ENCODE results near the gene ARIH1. TPM values are rescaled to one million over a fixed set of nuclear protein-coding genes. Genes with fewer than 3 reads are reported as not detected.

Gene ARIH1
- total and polyA plus RNA-seq, 2 of the 4 experiments (the other 2 are of a cell fraction), result 24.0 to 41.2 TPM

DNA sequence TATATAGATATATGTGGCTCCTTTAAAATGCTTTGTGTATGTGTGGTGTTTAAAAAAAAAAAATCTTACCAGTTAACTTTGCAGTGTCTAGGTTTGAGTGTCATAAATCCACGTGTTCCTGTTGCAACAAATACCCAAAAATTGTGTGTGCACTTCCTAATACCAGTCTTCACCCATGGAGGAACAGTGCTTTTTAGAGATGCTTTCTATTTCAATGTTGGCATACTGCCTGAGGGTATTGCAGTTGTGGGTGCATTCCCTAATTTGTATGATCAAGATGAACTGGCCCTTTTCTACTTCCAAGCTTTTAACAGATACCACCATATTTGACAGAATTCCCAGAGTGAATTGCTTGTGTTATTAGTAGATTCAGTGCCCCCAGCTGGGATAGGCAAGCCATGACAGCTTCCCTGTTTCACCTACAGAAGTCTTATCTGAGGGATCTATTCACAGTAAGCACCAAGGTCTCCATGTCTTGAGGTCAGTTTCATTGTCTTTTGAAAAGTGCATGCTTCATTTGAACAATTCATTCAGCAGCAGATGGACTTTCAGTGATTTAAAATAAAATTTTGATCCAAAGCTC is 111.4 kb downstream of the ARIH1 start:
- Histone ChIP-seq H2BK120ac (ENCODE audit: low read depth, low read length) (no peak overlapping the region), H3K14ac (replicated peaks; ENCODE audit: low read depth, low read length) (no peak overlapping the region), H2AFZ (replicated peaks; ENCODE audit: low read length, poor library complexity) (no peak overlapping the region), H3K4me1 (ENCODE audit: control insufficient read depth, insufficient read depth, low read length) (no peaks in the 10 kb centered on the region), H3K9me3 (ENCODE audit: control insufficient read depth, insufficient read depth, low read length) (no peaks in the 10 kb centered on the region), H3K27ac (ENCODE audit: insufficient read depth, low read length) (no peak overlapping the region), H3K27me3 (ENCODE audit: control insufficient read depth, insufficient read depth, low read length) (no peaks in the 10 kb centered on the region), H3K4me2 (ENCODE audit: low read depth, low read length) (no peak overlapping the region), H3K9me1 (ENCODE audit: insufficient read depth, low read length) (0 out of 2 replicates have a peak, but pooled peaks cover 4% of the 10 kb centered on the region), H4K8ac (ENCODE audit: low read depth in 2 of 2, low read length in 2 of 2) (no peak overlapping the region), H3K56ac (ENCODE audit: extremely low read depth, insufficient read depth, low read length) (no peak overlapping the region), H2AK5ac (ENCODE audit: low read depth, low read length) (no peak overlapping the region), H3K4me3 (ENCODE audit: insufficient read depth, low read depth, low read length) (no peak overlapping the region), H3K4ac (ENCODE audit: low read depth, low read length) (no peak overlapping the region), H3K79me1 (ENCODE audit: low read depth in 1 of 2, low read length in 2 of 2) (peaks cover 5 to 10% of the 10 kb centered on the region in 2 experiments; a peak in 3 of 4 replicates), H3K18ac (ENCODE audit: low read depth, low read length) (no peak overlapping the region), H3K9ac (ENCODE audit: low read depth, low read length) (no peak overlapping the region), H2BK20ac (ENCODE audit: low read depth, low read length) (no peak overlapping the region), H2BK5ac (ENCODE audit: low read depth, low read length, poor library complexity, severe bottlenecking) (no peak overlapping the region), H4K91ac (ENCODE audit: insufficient read depth, low read depth, low read length) (no peak overlapping the region), H2BK15ac (ENCODE audit: low read depth, low read length) (no peak overlapping the region), H3K36me3 (ENCODE audit: control insufficient read depth, insufficient read depth, low read length) (peaks cover 18% of the 10 kb centered on the region), H4K20me1 (ENCODE audit: insufficient read depth, low read length) (no peaks in the 10 kb centered on the region), H3K23ac (ENCODE audit: low read depth, low read length) (no peak overlapping the region), H2AK9ac (replicated peaks; ENCODE audit: low read depth, low read length, poor library complexity) (no peak overlapping the region), H4K5ac (ENCODE audit: low read depth, low read length) (no peak overlapping the region)
- TSS peak; percentile 25 for BruUV-seq (replicated peaks)
- TF ChIP-seq RFX5 (IDR thresholded peaks at IDR 0.05; ENCODE audit: low read depth, low read length) (no peak), MXI1 (IDR thresholded peaks at IDR 0.05; ENCODE audit: borderline replicate concordance, low read depth, low read length) (no peak), RAD21 (IDR thresholded peaks at IDR 0.05; ENCODE audit: low read length) (peak; percentile 32; the same call in 1 of the 2 replicates)
- TF ChIP-seq, protein P1, sequence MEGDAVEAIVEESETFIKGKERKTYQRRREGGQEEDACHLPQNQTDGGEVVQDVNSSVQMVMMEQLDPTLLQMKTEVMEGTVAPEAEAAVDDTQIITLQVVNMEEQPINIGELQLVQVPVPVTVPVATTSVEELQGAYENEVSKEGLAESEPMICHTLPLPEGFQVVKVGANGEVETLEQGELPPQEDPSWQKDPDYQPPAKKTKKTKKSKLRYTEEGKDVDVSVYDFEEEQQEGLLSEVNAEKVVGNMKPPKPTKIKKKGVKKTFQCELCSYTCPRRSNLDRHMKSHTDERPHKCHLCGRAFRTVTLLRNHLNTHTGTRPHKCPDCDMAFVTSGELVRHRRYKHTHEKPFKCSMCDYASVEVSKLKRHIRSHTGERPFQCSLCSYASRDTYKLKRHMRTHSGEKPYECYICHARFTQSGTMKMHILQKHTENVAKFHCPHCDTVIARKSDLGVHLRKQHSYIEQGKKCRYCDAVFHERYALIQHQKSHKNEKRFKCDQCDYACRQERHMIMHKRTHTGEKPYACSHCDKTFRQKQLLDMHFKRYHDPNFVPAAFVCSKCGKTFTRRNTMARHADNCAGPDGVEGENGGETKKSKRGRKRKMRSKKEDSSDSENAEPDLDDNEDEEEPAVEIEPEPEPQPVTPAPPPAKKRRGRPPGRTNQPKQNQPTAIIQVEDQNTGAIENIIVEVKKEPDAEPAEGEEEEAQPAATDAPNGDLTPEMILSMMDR (conservative IDR thresholded peaks at IDR 0.05; ENCODE audit: low read depth, low read length), result peak; percentile 31; the same call in 1 of the 2 replicates
- in situ Hi-C loops (cut with MboI; ENCODE audit: low sequenced_read_pairs) (no loop called here), dilution Hi-C loops (cut with HindIII; ENCODE audit: low sequenced_read_pairs, unreplicated experiment) (no loop called here), intact Hi-C loops (cut with micrococcal nuclease) (loop anchor here (1.0 to 5.0 kb wide), 2 partner anchors 113 to 273 kb away; partner anchors contain the start of gene ARIH1)
- ChIA-PET POLR2A (ENCODE audit: unreplicated experiment) (no interaction called here), CTCF (interaction anchor here (1.7 kb wide), 1 partner anchor 15 kb away, joined by 5 read pairs; no protein-coding TSS in a partner anchor)
- peak; percentile 28 for DNase-seq
- no CpG with 5 or more reads among the region's 1 CpG for WGBS, 2 experiments (ENCODE audit: extremely low coverage in 2 of 2, insufficient read length in 1 of 2)
- ATAC-seq (ENCODE audit: low read depth), result peak; percentile 38; the same call in 1 of the 2 replicates

Data from IMR-90 (cell line).